ENCODE measurements around the gene CADPS2. TPM values are rescaled to one million over a fixed set of nuclear protein-coding genes. Genes with fewer than 3 reads are reported as not detected.

Gene CADPS2
- total and polyA plus RNA-seq, 2 of the 8 experiments (the other 6 are each of a cell fraction or from before 2014, with no cell fraction given), result 8.9 to 22.3 TPM

GRCh38 chr7:122304996-122305421 lies 581.3 kb downstream of the CADPS2 start:
- Histone ChIP-seq H2BK15ac (ENCODE audit: low read length) (no peak overlapping the region), H3K4me1 (replicated peaks in 1 of 4; ENCODE audit: control insufficient read depth in 3 of 4, insufficient read depth in 4 of 4, low read length in 3 of 4) (peaks cover 3 to 31% (median 18%) of the 10 kb centered on the region in 4 experiments), H3K27ac (ENCODE audit: low read depth, low read length) (no peak overlapping the region), H3K79me2 (ENCODE audit: control insufficient read depth in 1 of 2, insufficient read depth in 2 of 2, low read length in 2 of 2) (peaks cover 0 to 26% of the 10 kb centered on the region in 2 experiments; a peak in 3 of 4 replicates), H3K79me1 (ENCODE audit: low read depth, low read length) (no peaks in the 10 kb centered on the region), H2BK12ac (ENCODE audit: low read depth, low read length) (no peak overlapping the region), H4K20me1 (replicated peaks in 1 of 2; ENCODE audit: control insufficient read depth in 1 of 2, insufficient read depth in 2 of 2, low read length in 2 of 2) (peaks cover 0 to 3% of the 10 kb centered on the region in 2 experiments), H4K91ac (replicated peaks; ENCODE audit: insufficient read length, low read length) (no peak overlapping the region), H3K14ac (ENCODE audit: insufficient read length) (no peak overlapping the region), H3K4me3 (ENCODE audit: extremely low read depth in 1 of 4, insufficient read depth in 2 of 4, low read depth in 3 of 4, low read length in 4 of 4) (peak overlapping the region; percentile 81 to 93 (median 86)), H3K56ac (replicated peaks; ENCODE audit: insufficient read length, low read depth, low read length) (no peak overlapping the region), H3K9ac (replicated peaks in 1 of 4; ENCODE audit: extremely low read depth in 1 of 4, low read depth in 3 of 4, low read length in 3 of 4) (0 out of 7 replicates have a peak overlapping the region, but pooled peaks of 1 of the 4 experiments have one; percentile 7), H3K4ac (replicated peaks; ENCODE audit: insufficient read length, low read depth, low read length) (no peak overlapping the region), H3K23ac (ENCODE audit: insufficient read length) (no peak overlapping the region), H2BK5ac (ENCODE audit: low read depth, low read length) (no peak overlapping the region), H3K27me3 (replicated peaks in 1 of 4; ENCODE audit: control insufficient read depth in 3 of 4, extremely low read depth in 1 of 4, insufficient read depth in 3 of 4, low read length in 3 of 4) (peaks cover 27 to 71% (median 58%) of the 10 kb centered on the region in 4 experiments), H2BK20ac (ENCODE audit: low read length) (no peak overlapping the region), H3K9me3 (ENCODE audit: insufficient read depth in 2 of 2, low read depth in 1 of 2, low read length in 1 of 2) (no peaks in the 10 kb centered on the region), H3K36me3 (ENCODE audit: control insufficient read depth in 2 of 4, insufficient read depth in 4 of 4, low read length in 3 of 4) (peaks cover 0 to 32% (median 2%) of the 10 kb centered on the region in 4 experiments; a peak in 2 of 8 replicates), H3K4me2 (ENCODE audit: insufficient read depth in 1 of 2, low read depth in 2 of 2, low read length in 2 of 2) (peak overlapping the region; percentile 99 to 100), H3K18ac (ENCODE audit: extremely low read depth, low read length) (peak overlapping the region; percentile 79; the same call in 1 of the 2 replicates), H2AK5ac (ENCODE audit: low read depth, low read length) (no peak overlapping the region), H4K8ac (ENCODE audit: extremely low read depth, insufficient read depth, low read length) (no peak overlapping the region), H2BK120ac (replicated peaks; ENCODE audit: low read depth, low read length) (no peak overlapping the region), H4K5ac (ENCODE audit: insufficient read length, low read depth, low read length) (no peak overlapping the region), H2AFZ (ENCODE audit: low read length) (no peak overlapping the region), H3K23me2 (ENCODE audit: low read depth, low read length) (peaks cover 39% of the 10 kb centered on the region; the same call in 1 of the 2 replicates)
- DNase-seq (ENCODE audit: low read depth in 1 of 2, low spot score in 2 of 2) (no peak), FAIRE-seq (no peak)
- whole genome bisulfite sequencing, 2 experiments (ENCODE audit: extremely low coverage in 1 of 2, insufficient coverage in 1 of 2, insufficient read length in 1 of 2, insufficient replicate concordance in 2 of 2, low coverage in 1 of 2, low lambda C conversion rate in 2 of 2, missing lambda C conversion rate in 1 of 2), result 1% methylated on average over 22 of the region's 24 CpGs; no CpG with 5 or more reads in 1 of the 2 experiments
- ChIA-PET POLR2A (ENCODE audit: partially characterized antibody) (interaction anchor here (0.8 to 1.6 kb wide), 2 partner anchors 12 to 81 kb away, joined by 3 to 7 read pairs; no protein-coding TSS in a partner anchor), CTCF (ENCODE audit: partially characterized antibody) (interaction anchor here (0.7 to 2.2 kb wide), 2 partner anchors 11 to 244 kb away, joined by 3 to 6 read pairs; no protein-coding TSS in a partner anchor)
- peak; percentile 38 for TF ChIP-seq RNF2 (IDR thresholded peaks at IDR 0.05; ENCODE audit: borderline replicate concordance, low read depth, low read length, missing control alignments, poor library complexity, severe bottlenecking)
- TF ChIP-seq BRCA1 (IDR thresholded peaks at IDR 0.05; ENCODE audit: low read depth, low read length), result no peak

Data from H1 (cell line).